HG02981 (cell line): ENCODE results near the gene LAIR1.

ENCODE experiments used
- ATAC-seq: cut with Tn5 transposase; IDR thresholded peaks from one replicate; pipeline ENCODE4 v1.9.1; 2021; ENCODE audit warnings: mild to moderate bottlenecking, moderate library complexity; ENCODE audit not compliant: unreplicated experiment

The LAIR1 gene

GRCh38 chr19:54319892-54320670, 44.6 kb downstream of the LAIR1 start:
- no peak for ATAC-seq

- ATAC-seq = no peak
Measured at GRCh38 chr19:54319049-54319448, 45.7 kb downstream of the LAIR1 start.

GRCh38 chr19:54317965-54318240, 46.8 kb downstream of the LAIR1 start:
- no peak for ATAC-seq

GRCh38 chr19:54317108-54317964, 47.4 kb downstream of the LAIR1 start:
- ATAC-seq = no peak

- ATAC-seq = no peak
Measured at GRCh38 chr19:54316746-54317107, 48.0 kb downstream of the LAIR1 start.

- ATAC-seq = no peak
Measured at GRCh38 chr19:54315956-54316355, 48.8 kb downstream of the LAIR1 start.

- no peak for ATAC-seq
Measured at GRCh38 chr19:54312436-54313377, 52.0 kb downstream of the LAIR1 start, which contains the start of gene LILRA5. TSS of gene LILRA5 (minus strand) at chr19:54313166. CDS start at chr19:54313019, 147 bp downstream.

- ATAC-seq = no peak
Measured at GRCh38 chr19:54312011-54312410, 52.7 kb downstream of the LAIR1 start.

- ATAC-seq = no peak
Measured at GRCh38 chr19:54311486-54311885, 53.2 kb downstream of the LAIR1 start.

GRCh38 chr19:54310543-54310942, 54.2 kb downstream of the LAIR1 start:
- ATAC-seq = no peak

- ATAC-seq = no peak
Measured at GRCh38 chr19:54309811-54310210, 54.9 kb downstream of the LAIR1 start.

GRCh38 chr19:54307389-54308020, 57.2 kb downstream of the LAIR1 start:
- ATAC-seq = no peak

GRCh38 chr19:54305141-54305540, 59.6 kb downstream of the LAIR1 start:
- no peak for ATAC-seq

- no peak for ATAC-seq
Measured at GRCh38 chr19:54302257-54302656, 62.5 kb downstream of the LAIR1 start.
